ENCODE data around the gene TPI1. TPM values are rescaled to one million over a fixed set of nuclear protein-coding genes. Genes with fewer than 3 reads are reported as not detected.

Gene TPI1
- total RNA-seq, 1 experiment from 2014 or later: 1,259 TPM

DNA sequence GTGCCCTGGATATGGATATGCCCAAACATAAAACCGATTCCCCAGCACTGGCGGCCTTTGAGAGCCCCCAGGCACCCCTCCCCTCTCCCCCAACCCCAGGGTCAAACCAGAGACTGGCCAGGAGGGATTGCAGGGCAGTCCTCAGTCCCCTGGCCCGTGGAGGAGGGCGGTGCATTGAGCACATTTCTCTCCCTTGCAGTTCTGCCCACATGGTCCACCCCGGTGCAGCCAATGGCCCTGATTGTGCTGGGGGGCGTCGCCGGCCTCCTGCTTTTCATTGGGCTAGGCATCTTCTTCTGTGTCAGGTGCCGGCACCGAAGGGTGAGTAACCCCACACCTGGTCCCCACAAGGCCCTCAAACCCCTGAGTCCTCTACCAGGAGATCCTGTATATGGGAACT lies 49.1 kb upstream of the TPI1 start:
- Histone ChIP-seq H3F3A (ENCODE audit: low read length, unreplicated experiment) (no peaks in the 10 kb centered on the region), H3K27me3 (ENCODE audit: low read length) (no peaks in the 10 kb centered on the region), H3K27ac (ENCODE audit: low read length) (no peak overlapping the region), H4K20me1 (ENCODE audit: low read length) (no peaks in the 10 kb centered on the region), H3K79me2 (ENCODE audit: low read length) (no peaks in the 10 kb centered on the region), H3K36me3 (ENCODE audit: low read depth, low read length) (no peaks in the 10 kb centered on the region), H3K9me3 (ENCODE audit: low read length) (no peaks in the 10 kb centered on the region), H3K9me2 (replicated peaks; ENCODE audit: low read length) (no peaks in the 10 kb centered on the region), H2AFZ (ENCODE audit: low read length) (no peak overlapping the region), H3K4me1 (ENCODE audit: insufficient read depth, low read length) (no peaks in the 10 kb centered on the region), H3K4me3 (ENCODE audit: low read length) (no peak overlapping the region), H3K4me2 (ENCODE audit: low read length) (no peak overlapping the region), H3K9ac (ENCODE audit: low read length) (no peak overlapping the region)
- BruUV-seq (replicated peaks): no TSS peak
- POLR2A ChIA-PET (ENCODE audit: unreplicated experiment): no interaction called here
- no peak for ATAC-seq
- intact Hi-C loops (cut with micrococcal nuclease): no loop called here
- DNase-seq: no peak
- TF ChIP-seq EZH2 (IDR thresholded peaks at IDR 0.05; ENCODE audit: low read length, unreplicated experiment) (no peak), EZH2phosphoT487 (IDR thresholded peaks at IDR 0.05; ENCODE audit: borderline replicate concordance, low read length) (no peak), CTCF (conservative IDR thresholded peaks at IDR 0.05; ENCODE audit: low read depth, low read length) (no peak)
- CTCF ChIA-PET: no interaction called here

DNA sequence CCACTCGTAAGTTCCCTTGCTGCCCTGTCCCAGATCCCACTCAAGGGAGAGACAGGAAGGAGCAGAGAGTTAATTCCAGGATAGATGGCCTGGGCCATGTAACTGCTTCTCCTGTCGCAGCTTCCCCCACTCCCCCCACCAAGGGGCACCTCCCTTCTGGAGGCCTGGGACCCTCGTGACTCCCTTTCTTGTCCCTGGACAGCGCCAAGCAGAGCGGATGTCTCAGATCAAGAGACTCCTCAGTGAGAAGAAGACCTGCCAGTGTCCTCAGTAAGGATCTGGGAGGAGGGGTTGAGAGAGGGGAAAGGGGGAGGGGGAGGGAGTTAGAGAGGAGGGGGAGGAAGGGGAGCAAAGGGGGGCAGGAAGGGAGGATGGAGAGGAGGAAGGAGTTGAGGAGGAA lies 48.7 kb upstream of the TPI1 start:
- Histone ChIP-seq H3K4me1 (ENCODE audit: insufficient read depth, low read length) (no peaks in the 10 kb centered on the region), H3K4me2 (ENCODE audit: low read length) (no peak overlapping the region), H3K36me3 (ENCODE audit: low read depth, low read length) (no peaks in the 10 kb centered on the region), H2AFZ (ENCODE audit: low read length) (no peak overlapping the region), H4K20me1 (ENCODE audit: low read length) (no peaks in the 10 kb centered on the region), H3K27ac (ENCODE audit: low read length) (no peak overlapping the region), H3K27me3 (ENCODE audit: low read length) (no peaks in the 10 kb centered on the region), H3F3A (ENCODE audit: low read length, unreplicated experiment) (no peaks in the 10 kb centered on the region), H3K4me3 (ENCODE audit: low read length) (no peak overlapping the region), H3K79me2 (ENCODE audit: low read length) (no peaks in the 10 kb centered on the region), H3K9me3 (ENCODE audit: low read length) (no peaks in the 10 kb centered on the region), H3K9ac (ENCODE audit: low read length) (no peak overlapping the region), H3K9me2 (replicated peaks; ENCODE audit: low read length) (no peaks in the 10 kb centered on the region)
- ATAC-seq (no peak), DNase-seq (no peak)
- TF ChIP-seq EZH2 (IDR thresholded peaks at IDR 0.05; ENCODE audit: low read length, unreplicated experiment) (no peak), CTCF (conservative IDR thresholded peaks at IDR 0.05; ENCODE audit: low read depth, low read length) (no peak), EZH2phosphoT487 (IDR thresholded peaks at IDR 0.05; ENCODE audit: borderline replicate concordance, low read length) (no peak)
- BruUV-seq (replicated peaks): no TSS peak
- ChIA-PET CTCF (no interaction called here), POLR2A (ENCODE audit: unreplicated experiment) (no interaction called here)
- intact Hi-C loops (cut with micrococcal nuclease): no loop called here

GRCh38 chr12:6819106-6820030 lies 48.0 kb upstream of the TPI1 start:
- DNase-seq: no peak
- H4K20me1 ChIP-seq (ENCODE audit: low read length): no peaks in the 10 kb centered on the region
- no peaks in the 10 kb centered on the region for H3K27me3 ChIP-seq (ENCODE audit: low read length)
- H3K9ac ChIP-seq (ENCODE audit: low read length): no peak overlapping the region
- no peak; the same call in 1 of the 2 replicates for ATAC-seq
- no peaks in the 10 kb centered on the region for H3K36me3 ChIP-seq (ENCODE audit: low read depth, low read length)
- H3K4me2 ChIP-seq (ENCODE audit: low read length): no peak overlapping the region
- H2AFZ ChIP-seq (ENCODE audit: low read length): no peak overlapping the region
- H3K27ac ChIP-seq (ENCODE audit: low read length): no peak overlapping the region
- TF ChIP-seq EZH2 (IDR thresholded peaks at IDR 0.05; ENCODE audit: low read length, unreplicated experiment): no peak
- TF ChIP-seq CTCF (conservative IDR thresholded peaks at IDR 0.05; ENCODE audit: low read depth, low read length): no peak
- CTCF ChIA-PET: no interaction called here
- H3K79me2 ChIP-seq (ENCODE audit: low read length): no peaks in the 10 kb centered on the region
- H3K4me1 ChIP-seq (ENCODE audit: insufficient read depth, low read length): no peaks in the 10 kb centered on the region
- intact Hi-C loops (cut with micrococcal nuclease): no loop called here
- no TSS peak for BruUV-seq (replicated peaks)
- H3F3A ChIP-seq (ENCODE audit: low read length, unreplicated experiment): no peaks in the 10 kb centered on the region
- no peaks in the 10 kb centered on the region for H3K9me3 ChIP-seq (ENCODE audit: low read length)
- POLR2A ChIA-PET (ENCODE audit: unreplicated experiment): no interaction called here
- H3K4me3 ChIP-seq (ENCODE audit: low read length): no peak overlapping the region
- H3K9me2 ChIP-seq (replicated peaks; ENCODE audit: low read length): no peaks in the 10 kb centered on the region
